SK-N-SH treated with all-trans-retinoic acid at 6 μM for 48 hours (cell line): Measurements from ENCODE around the gene RAG1.

ENCODE experiments used
- ATAC-seq: fragments of 200-7000 bp; cut with Tn5 transposase; 3 replicates; pipeline ENCODE4 v1.9.1; 2020; ENCODE audit warnings: mild to moderate bottlenecking, moderate library complexity
- ARNTL ChIP-seq: fragments of 450-650 bp; formaldehyde crosslinking; IDR thresholded peaks from 2 replicates; pipeline ENCODE4 v1.5.0; 2020; ENCODE audit warnings: low read depth, mild to moderate bottlenecking, moderate library complexity, borderline replicate concordance
- BACH2 ChIP-seq: fragments of 250-450 bp; sonication (Bioruptor Pico); IDR thresholded peaks from 2 replicates; pipeline ENCODE4 v1.9.0; 2021; ENCODE audit warnings: mild to moderate bottlenecking, borderline replicate concordance
- ESRRG ChIP-seq: fragments of 250-450 bp; sonication (Bioruptor Pico); IDR thresholded peaks from 2 replicates; pipeline ENCODE4 v1.6.1; 2021; ENCODE audit warnings: mild to moderate bottlenecking
- GLIS3 ChIP-seq: fragments of 250-450 bp; sonication (Bioruptor Pico); IDR thresholded peaks from 2 replicates; pipeline ENCODE4 v1.5.0; 2020; ENCODE audit warnings: mild to moderate bottlenecking, moderate library complexity
- ISL1 ChIP-seq: fragments of 250-450 bp; sonication (Bioruptor Pico); IDR thresholded peaks from 2 replicates; pipeline ENCODE4 v2.1.2; 2022; ENCODE audit warnings: mild to moderate bottlenecking, moderate library complexity
- OSR1 ChIP-seq: fragments of 250-450 bp; sonication (Bioruptor Pico); IDR thresholded peaks from 2 replicates; pipeline ENCODE4 v1.8.0; 2022; ENCODE audit warnings: moderate library complexity, mild to moderate bottlenecking, inconsistent platforms
- PATZ1 ChIP-seq: fragments of 250-450 bp; sonication (Bioruptor Pico); IDR thresholded peaks from 2 replicates; pipeline ENCODE4 v1.8.0; 2020; ENCODE audit warnings: mild to moderate bottlenecking, moderate library complexity, borderline replicate concordance
- PPARA ChIP-seq: fragments of 250-450 bp; sonication (Bioruptor Pico); IDR thresholded peaks from 2 replicates; pipeline ENCODE4 v1.5.0; 2020; ENCODE audit warnings: mild to moderate bottlenecking, borderline replicate concordance
- RARB ChIP-seq: fragments of 250-450 bp; sonication (Bioruptor Pico); IDR thresholded peaks from 2 replicates; pipeline ENCODE4 v1.8.0; 2021; ENCODE audit warnings: mild to moderate bottlenecking, moderate library complexity
- TCF4 ChIP-seq: fragments of 250-450 bp; sonication (Bioruptor Pico); IDR thresholded peaks from 2 replicates; pipeline ENCODE4 v1.8.0; 2021; ENCODE audit warnings: mild to moderate bottlenecking, moderate library complexity, borderline replicate concordance
- TSHZ2 ChIP-seq: fragments of 250-450 bp; sonication (Bioruptor Pico); IDR thresholded peaks from 2 replicates; pipeline ENCODE4 v1.5.0; 2020; ENCODE audit warnings: mild to moderate bottlenecking, moderate library complexity
- ZC3H10 ChIP-seq: fragments of 250-450 bp; sonication (Bioruptor Pico); IDR thresholded peaks from 2 replicates; pipeline ENCODE4 v1.5.1; 2021; ENCODE audit warnings: mild to moderate bottlenecking, moderate library complexity
- ZFP3 ChIP-seq: fragments of 250-450 bp; sonication (Bioruptor Pico); IDR thresholded peaks from 2 replicates; pipeline ENCODE4 v1.5.0; 2020; ENCODE audit warnings: mild to moderate bottlenecking, moderate library complexity
- ZFP30 ChIP-seq: fragments of 450-650 bp; formaldehyde crosslinking; IDR thresholded peaks from 2 replicates; pipeline ENCODE4 v1.5.0; 2022; ENCODE audit warnings: mild to moderate bottlenecking, moderate library complexity
- ZNF565 ChIP-seq: fragments of 450-650 bp; formaldehyde crosslinking; conservative IDR thresholded peaks from 2 replicates; pipeline ENCODE4 v1.5.0; 2020; ENCODE audit warnings: low read depth, mild to moderate bottlenecking, moderate library complexity
- ZNF70 ChIP-seq: fragments of 450-650 bp; formaldehyde crosslinking; IDR thresholded peaks from 2 replicates; pipeline ENCODE4 v1.5.0; 2020; ENCODE audit warnings: mild to moderate bottlenecking, moderate library complexity
- TF ChIP-seq, protein P1 (sequence below): fragments of 250-450 bp; sonication (Bioruptor Pico); IDR thresholded peaks from 2 replicates; pipeline ENCODE4 v1.5.1; 2020; ENCODE audit warnings: low read depth, mild to moderate bottlenecking, moderate library complexity
- TF ChIP-seq, protein P2 (sequence below): fragments of 250-450 bp; sonication (Bioruptor Pico); IDR thresholded peaks from 2 replicates; pipeline ENCODE4 v1.5.1; 2021; ENCODE audit warnings: mild to moderate bottlenecking, moderate library complexity

The RAG1 gene

GRCh38 chr11:36618363-36619047, 50.7 kb downstream of the RAG1 start:
- ATAC-seq: no peak
- TF ChIP-seq GLIS3 (CRISPR knock-in tag) (no peak), BACH2 (CRISPR knock-in tag) (no peak), TCF4 (no peak), ARNTL (CRISPR knock-in tag) (no peak), ZFP30 (no peak), ZNF565 (no peak)
- TF ChIP-seq, protein P1, sequence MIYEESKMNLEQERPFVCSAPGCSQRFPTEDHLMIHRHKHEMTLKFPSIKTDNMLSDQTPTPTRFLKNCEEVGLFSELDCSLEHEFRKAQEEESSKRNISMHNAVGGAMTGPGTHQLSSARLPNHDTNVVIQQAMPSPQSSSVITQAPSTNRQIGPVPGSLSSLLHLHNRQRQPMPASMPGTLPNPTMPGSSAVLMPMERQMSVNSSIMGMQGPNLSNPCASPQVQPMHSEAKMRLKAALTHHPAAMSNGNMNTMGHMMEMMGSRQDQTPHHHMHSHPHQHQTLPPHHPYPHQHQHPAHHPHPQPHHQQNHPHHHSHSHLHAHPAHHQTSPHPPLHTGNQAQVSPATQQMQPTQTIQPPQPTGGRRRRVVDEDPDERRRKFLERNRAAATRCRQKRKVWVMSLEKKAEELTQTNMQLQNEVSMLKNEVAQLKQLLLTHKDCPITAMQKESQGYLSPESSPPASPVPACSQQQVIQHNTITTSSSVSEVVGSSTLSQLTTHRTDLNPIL (CRISPR knock-in tag): no peak

DNA sequence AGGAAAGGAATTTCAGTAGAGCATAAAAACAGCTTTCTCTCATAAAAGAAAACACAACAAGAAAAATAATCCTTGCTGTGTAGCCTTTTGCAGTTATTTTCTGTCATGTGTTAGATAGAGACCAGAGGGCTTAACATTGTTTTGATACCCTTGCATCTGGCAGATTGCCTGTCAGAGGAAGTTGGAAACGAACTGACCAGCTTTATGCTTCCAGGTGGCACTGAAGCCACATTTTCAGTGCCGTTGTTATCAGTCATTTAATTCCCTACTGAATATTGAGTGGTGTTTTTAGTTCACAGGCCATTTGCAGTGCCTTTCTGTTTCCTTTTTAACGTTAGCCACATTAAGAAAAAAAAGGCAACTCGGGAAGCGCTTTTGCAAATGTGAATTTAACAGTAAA, 51.7 kb downstream of the RAG1 start:
- peak; percentile 56 for ATAC-seq
- TF ChIP-seq ZFP30 (peak; percentile 35; the same call in 1 of the 2 replicates), TCF4 (peak; percentile 94), RARB (CRISPR knock-in tag) (no peak), PATZ1 (no peak), ZNF565 (no peak), ZFP3 (CRISPR knock-in tag) (no peak), ISL1 (CRISPR knock-in tag) (peak; percentile 51; the same call in 1 of the 2 replicates), ZC3H10 (CRISPR knock-in tag) (no peak), ESRRG (CRISPR knock-in tag) (peak; percentile 16; the same call in 1 of the 2 replicates), OSR1 (no peak), PPARA (CRISPR knock-in tag) (no peak), TSHZ2 (peak; percentile 83)
- TF ChIP-seq, protein P1 (CRISPR knock-in tag): no peak

DNA sequence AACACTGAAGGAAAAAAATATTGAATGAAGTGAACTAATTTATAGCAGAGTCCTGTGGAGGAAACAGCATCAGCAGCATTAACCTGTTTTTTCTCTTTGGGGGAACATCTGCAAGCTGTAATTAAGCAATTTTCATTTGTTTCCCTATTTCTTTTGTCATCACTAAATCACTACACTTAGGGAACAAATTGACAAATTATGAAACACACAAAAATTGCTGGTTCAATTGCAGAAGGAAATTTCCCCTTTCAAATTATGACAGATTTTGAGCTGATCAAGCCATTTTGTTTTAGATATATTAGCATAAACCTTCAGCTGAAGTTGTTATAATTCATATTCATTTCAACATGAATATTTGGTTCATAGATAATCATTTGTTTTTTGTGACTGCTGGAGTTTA, 52.4 kb downstream of the RAG1 start:
- TF ChIP-seq ZNF70 (no peak), TCF4 (peak; percentile 33; the same call in 1 of the 2 replicates)
- no peak for ATAC-seq

DNA sequence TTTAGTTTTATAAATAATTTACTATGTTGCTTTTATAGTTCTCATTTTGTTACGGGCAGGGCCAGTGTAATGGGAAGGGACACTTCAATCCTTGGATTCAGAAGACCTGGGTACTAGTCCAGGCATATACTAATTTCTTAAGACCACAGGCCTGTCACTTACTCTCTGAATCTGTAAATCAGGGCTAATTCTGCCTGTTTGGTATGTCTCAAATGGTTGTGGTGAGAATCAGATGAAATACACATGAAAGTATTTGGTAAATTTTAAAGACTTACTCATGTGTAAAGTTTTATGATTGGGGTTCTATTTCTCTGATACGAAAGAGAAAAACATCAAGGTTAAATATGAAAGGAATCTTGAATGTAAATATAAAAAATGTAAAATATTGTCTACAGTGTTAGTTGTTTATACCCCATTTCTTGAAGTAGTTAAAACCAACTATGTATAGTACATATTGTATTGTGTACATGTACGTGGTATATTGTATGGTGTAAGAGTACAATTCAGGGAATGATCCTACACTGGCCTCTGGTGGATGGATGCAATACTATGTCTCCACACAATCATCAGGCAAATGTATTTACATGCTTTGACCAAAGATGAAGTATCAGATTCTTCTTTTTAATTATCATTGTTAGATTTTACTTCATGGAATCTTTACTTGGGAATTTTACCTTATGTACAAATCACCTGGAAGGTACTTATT, 54.8 kb downstream of the RAG1 start:
- TF ChIP-seq, protein P2, sequence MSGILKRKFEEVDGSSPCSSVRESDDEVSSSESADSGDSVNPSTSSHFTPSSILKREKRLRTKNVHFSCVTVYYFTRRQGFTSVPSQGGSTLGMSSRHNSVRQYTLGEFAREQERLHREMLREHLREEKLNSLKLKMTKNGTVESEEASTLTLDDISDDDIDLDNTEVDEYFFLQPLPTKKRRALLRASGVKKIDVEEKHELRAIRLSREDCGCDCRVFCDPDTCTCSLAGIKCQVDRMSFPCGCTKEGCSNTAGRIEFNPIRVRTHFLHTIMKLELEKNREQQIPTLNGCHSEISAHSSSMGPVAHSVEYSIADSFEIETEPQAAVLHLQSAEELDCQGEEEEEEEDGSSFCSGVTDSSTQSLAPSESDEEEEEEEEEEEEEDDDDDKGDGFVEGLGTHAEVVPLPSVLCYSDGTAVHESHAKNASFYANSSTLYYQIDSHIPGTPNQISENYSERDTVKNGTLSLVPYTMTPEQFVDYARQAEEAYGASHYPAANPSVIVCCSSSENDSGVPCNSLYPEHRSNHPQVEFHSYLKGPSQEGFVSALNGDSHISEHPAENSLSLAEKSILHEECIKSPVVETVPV (CRISPR knock-in tag): no peak
- TF ChIP-seq PATZ1: no peak
- no peak for TF ChIP-seq ZC3H10 (CRISPR knock-in tag)
- no peak for TF ChIP-seq ZNF565
- TF ChIP-seq TSHZ2: no peak
- TF ChIP-seq ESRRG (CRISPR knock-in tag): no peak
- peak; percentile 98 for ATAC-seq
